ENCODE measurements around the gene CYP27C1. TPM values are rescaled to one million over a fixed set of nuclear protein-coding genes. Genes with fewer than 3 reads are reported as not detected.
A peak's percentile ranks its signal among the peaks of the same experiment; 100 is the strongest.
"Not testable (repeated sequence)": the region's sequence is repeated elsewhere in the genome, so short reads cannot be mapped to it uniquely, and the experiment has no call there.

Gene CYP27C1
- total and polyA plus RNA-seq, 7 donors, result 0.27 to 0.83 (median 0.58) TPM; not detected in 1

- no peak for TF ChIP-seq POLR2A (IDR thresholded peaks at IDR 0.05)
- no peak for TF ChIP-seq EP300 (IDR thresholded peaks at IDR 0.05)
- TF ChIP-seq CTCF (IDR thresholded peaks at IDR 0.05), result no peak
- TF ChIP-seq POLR2AphosphoS5 (IDR thresholded peaks at IDR 0.05), result no peak
- no peaks in the 10 kb centered on the region for H3K9me3 ChIP-seq
- no peaks in the 10 kb centered on the region for H3K4me1 ChIP-seq
- no peaks in the 10 kb centered on the region for H3K36me3 ChIP-seq
- no peak overlapping the region for H3K4me3 ChIP-seq
- H3K27ac ChIP-seq, result no peak overlapping the region
- 80 to 92% methylated on average over 3 of the region's 3 CpGs for WGBS, 2 donors
- no peaks in the 10 kb centered on the region for H3K27me3 ChIP-seq
- peak; percentile 49 for DNase-seq
- intact Hi-C loops (cut with DNase I), result no loop called here
Observed at GRCh38 chr2:127165539-127165935, 54.6 kb downstream of the CYP27C1 start.

GRCh38 chr2:127164761-127165538, 55.1 kb downstream of the CYP27C1 start:
- WGBS, 2 donors, result 88 to 91% methylated on average over 11 of the region's 11 CpGs
- DNase-seq, result peak; percentile 58
- intact Hi-C loops (cut with DNase I), result no loop called here

GRCh38 chr2:127163921-127164320, 56.2 kb downstream of the CYP27C1 start:
- no peaks in the 10 kb centered on the region for H3K4me1 ChIP-seq
- H3K4me3 ChIP-seq, result no peak overlapping the region
- no peak for TF ChIP-seq EP300 (IDR thresholded peaks at IDR 0.05)
- no peak for TF ChIP-seq POLR2A (IDR thresholded peaks at IDR 0.05)
- TF ChIP-seq POLR2AphosphoS5 (IDR thresholded peaks at IDR 0.05), result no peak
- no peak for TF ChIP-seq CTCF (IDR thresholded peaks at IDR 0.05)
- no peaks in the 10 kb centered on the region for H3K9me3 ChIP-seq
- H3K27ac ChIP-seq, result no peak overlapping the region
- intact Hi-C loops (cut with DNase I), result no loop called here
- H3K36me3 ChIP-seq, result no peaks in the 10 kb centered on the region
- H3K27me3 ChIP-seq, result no peaks in the 10 kb centered on the region
- 77 to 83% methylated on average over 3 of the region's 3 CpGs for WGBS, 2 donors
- peak; percentile 26 for DNase-seq

More at GRCh38 chr2:127164761-127165538, 55.1 kb downstream of the CYP27C1 start:
- no peak for TF ChIP-seq CTCF (IDR thresholded peaks at IDR 0.05)
- TF ChIP-seq POLR2A (IDR thresholded peaks at IDR 0.05), result no peak
- TF ChIP-seq EP300 (IDR thresholded peaks at IDR 0.05), result no peak
- no peak for TF ChIP-seq POLR2AphosphoS5 (IDR thresholded peaks at IDR 0.05)
- Histone ChIP-seq H3K36me3 (no peaks in the 10 kb centered on the region), H3K4me1 (no peaks in the 10 kb centered on the region), H3K4me3 (no peak overlapping the region), H3K9me3 (no peaks in the 10 kb centered on the region), H3K27ac (no peak overlapping the region), H3K27me3 (no peaks in the 10 kb centered on the region)

- H3K9me3 ChIP-seq; H3K4me3 ChIP-seq; intact Hi-C loops (cut with DNase I); H3K4me1 ChIP-seq; H3K36me3 ChIP-seq; H3K27me3 ChIP-seq; H3K27ac ChIP-seq; DNase-seq: not testable (repeated sequence)
- WGBS, 2 donors, result 93 to 95% methylated on average over 7 of the region's 7 CpGs
Observed at GRCh38 chr2:127163090-127163406, 57.1 kb downstream of the CYP27C1 start.

- 92 to 93% methylated on average over 7 of the region's 7 CpGs for WGBS, 2 donors
- peak; percentile 52 for DNase-seq
- intact Hi-C loops (cut with DNase I), result no loop called here
Observed at GRCh38 chr2:127162261-127163089, 57.6 kb downstream of the CYP27C1 start.

More at GRCh38 chr2:127162261-127163089, 57.6 kb downstream of the CYP27C1 start:
- TF ChIP-seq EP300 (IDR thresholded peaks at IDR 0.05) (no peak), POLR2AphosphoS5 (IDR thresholded peaks at IDR 0.05) (no peak), CTCF (IDR thresholded peaks at IDR 0.05) (no peak), POLR2A (IDR thresholded peaks at IDR 0.05) (no peak)
- Histone ChIP-seq H3K27ac (no peak overlapping the region), H3K27me3 (no peaks in the 10 kb centered on the region), H3K36me3 (no peaks in the 10 kb centered on the region), H3K4me3 (no peak overlapping the region), H3K4me1 (no peaks in the 10 kb centered on the region), H3K9me3 (no peaks in the 10 kb centered on the region)
